GM12875 (cell line): Measurements from ENCODE around the gene SDK1.

Source experiments
- H3K4me3 ChIP-seq: one replicate; pipeline ENCODE4 v1.5.1; 2011; ENCODE audit warnings: low read depth, low read length, control low read depth
- TF ChIP-seq, protein P1 (sequence below): IDR thresholded peaks from 2 replicates; pipeline ENCODE4 v1.5.1; 2011; ENCODE audit warnings: low read depth, mild to moderate bottlenecking, control low read depth, inconsistent platforms, low read length, moderate library complexity, borderline replicate concordance; ENCODE audit not compliant: insufficient read depth

SDK1 gene

DNA sequence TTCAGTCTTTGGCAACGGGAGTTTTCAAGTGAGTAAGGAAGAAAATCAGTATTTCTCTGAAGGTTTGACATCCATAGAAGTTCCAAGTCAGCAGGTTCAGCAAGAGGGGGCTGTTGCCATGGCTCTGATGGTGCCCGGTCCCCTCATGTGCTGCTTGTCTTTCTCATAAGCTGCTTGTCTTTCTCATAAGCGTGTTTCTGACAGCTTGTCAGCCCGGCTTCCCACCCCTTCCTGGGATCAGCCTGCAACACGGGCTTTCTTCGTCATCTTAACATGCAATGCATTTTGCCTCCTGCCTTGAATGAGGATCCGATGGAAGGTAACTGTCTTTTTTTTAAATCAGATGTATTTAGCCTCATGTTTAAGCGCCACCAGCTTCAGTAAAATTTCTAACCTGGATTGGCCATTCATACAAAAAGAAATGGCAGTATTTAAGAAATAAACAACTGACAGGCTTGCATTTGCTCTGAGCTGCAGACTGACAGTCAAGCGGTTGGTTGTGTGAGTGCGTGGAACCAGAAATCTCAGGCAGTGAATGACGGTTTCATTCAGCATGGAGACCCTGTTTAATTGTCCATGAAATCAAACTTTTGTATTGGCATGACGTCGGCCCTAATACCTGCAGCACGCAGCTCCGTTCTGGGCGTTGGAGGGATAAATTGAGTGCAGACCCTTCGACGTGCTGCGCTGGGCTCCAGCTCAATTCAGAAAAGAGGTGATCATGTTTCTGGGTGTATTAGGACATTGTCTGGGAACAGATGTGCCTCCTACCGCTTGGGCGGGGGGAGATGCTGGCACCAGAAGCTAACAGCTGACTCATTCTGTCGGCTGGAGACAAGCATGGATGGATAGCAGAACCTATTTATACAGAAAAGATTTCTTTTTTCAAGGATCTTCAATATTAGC lies 926.3 kb downstream of the SDK1 start:
- TF ChIP-seq, protein P1, sequence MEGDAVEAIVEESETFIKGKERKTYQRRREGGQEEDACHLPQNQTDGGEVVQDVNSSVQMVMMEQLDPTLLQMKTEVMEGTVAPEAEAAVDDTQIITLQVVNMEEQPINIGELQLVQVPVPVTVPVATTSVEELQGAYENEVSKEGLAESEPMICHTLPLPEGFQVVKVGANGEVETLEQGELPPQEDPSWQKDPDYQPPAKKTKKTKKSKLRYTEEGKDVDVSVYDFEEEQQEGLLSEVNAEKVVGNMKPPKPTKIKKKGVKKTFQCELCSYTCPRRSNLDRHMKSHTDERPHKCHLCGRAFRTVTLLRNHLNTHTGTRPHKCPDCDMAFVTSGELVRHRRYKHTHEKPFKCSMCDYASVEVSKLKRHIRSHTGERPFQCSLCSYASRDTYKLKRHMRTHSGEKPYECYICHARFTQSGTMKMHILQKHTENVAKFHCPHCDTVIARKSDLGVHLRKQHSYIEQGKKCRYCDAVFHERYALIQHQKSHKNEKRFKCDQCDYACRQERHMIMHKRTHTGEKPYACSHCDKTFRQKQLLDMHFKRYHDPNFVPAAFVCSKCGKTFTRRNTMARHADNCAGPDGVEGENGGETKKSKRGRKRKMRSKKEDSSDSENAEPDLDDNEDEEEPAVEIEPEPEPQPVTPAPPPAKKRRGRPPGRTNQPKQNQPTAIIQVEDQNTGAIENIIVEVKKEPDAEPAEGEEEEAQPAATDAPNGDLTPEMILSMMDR: no peak
- H3K4me3 ChIP-seq: no peak overlapping the region

DNA sequence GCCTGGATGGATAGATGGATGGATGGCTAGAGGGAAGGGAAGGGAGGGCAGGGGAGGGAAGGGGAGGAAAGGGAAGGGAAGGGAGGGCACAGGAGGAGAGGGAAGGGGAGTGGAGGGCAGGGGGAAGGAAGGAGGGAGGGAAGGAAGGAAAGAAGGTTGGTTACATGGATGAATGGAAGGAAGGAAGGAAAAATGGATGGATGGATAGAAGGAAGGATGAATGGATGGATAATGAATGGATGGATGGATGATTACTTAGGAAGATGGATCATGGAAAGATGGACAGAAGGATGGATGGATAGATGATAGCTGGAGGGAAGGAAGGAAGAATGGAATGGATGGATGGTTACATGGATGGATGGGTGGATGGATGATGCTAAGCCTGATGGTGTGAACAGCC lies 929.3 kb downstream of the SDK1 start:
- H3K4me3 ChIP-seq: no peak overlapping the region
- TF ChIP-seq, protein P1: no peak

DNA sequence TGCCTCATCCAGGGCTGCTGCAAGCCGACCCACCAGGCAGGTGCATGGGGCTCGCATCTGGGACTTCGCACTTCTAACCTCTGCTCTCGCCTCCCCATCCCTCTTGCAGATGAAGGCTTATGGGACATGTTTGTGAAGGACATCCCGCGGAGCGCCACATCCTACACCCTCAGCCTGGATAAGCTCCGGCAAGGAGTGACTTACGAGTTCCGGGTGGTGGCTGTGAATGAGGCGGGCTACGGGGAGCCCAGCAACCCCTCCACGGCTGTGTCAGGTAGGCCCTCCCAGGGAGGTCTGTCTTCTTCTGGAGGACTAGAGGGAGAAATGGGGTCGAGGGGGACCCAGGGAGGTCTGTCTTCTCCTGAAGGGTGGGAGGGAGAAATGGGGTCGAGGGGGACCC lies 932.1 kb downstream of the SDK1 start:
- TF ChIP-seq, protein P1: no peak
- H3K4me3 ChIP-seq: no peak overlapping the region

DNA sequence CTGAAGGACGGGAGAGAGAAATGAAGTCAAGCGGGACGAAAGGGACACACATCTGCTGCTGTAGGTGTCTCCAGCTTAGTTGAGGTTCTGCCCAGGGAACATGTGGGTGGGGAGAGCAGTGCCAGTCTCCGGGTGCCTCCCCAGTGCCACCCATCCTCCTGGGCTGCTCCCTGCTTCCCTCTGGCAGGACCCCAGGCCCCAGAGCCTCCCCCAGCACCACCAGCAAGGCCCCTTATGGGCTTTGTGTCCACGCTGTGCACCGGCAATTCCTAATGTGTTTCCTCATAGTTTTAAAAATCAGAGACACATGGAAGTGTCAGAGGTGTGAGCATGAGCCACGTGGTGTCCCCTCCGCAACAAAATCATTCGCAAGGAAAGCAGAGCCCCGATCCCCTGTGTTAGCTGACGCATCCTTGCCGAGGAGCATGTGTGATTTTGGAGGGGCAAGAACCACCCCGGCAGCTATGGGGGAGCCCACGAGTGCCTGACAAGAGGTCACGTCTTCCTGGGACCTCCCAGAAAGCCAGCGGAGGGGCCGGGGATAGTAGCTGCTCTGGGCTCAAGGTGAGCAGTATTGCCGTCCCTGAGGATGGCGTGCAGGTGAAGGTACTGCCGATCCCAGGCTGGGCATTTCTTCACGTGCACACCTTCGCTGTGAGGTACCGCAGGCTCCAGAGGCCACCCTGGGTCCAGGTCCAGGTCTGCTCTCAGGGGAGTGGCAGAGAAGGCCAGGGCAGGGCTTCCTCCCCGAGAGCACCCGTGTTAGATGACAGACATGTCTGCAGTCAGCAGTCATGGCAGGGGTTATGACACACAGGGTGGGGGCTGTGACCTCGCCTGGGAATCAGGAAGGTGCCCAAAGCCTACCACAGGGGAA lies 932.8 kb downstream of the SDK1 start:
- no peak overlapping the region for H3K4me3 ChIP-seq
- TF ChIP-seq, protein P1: no peak

DNA sequence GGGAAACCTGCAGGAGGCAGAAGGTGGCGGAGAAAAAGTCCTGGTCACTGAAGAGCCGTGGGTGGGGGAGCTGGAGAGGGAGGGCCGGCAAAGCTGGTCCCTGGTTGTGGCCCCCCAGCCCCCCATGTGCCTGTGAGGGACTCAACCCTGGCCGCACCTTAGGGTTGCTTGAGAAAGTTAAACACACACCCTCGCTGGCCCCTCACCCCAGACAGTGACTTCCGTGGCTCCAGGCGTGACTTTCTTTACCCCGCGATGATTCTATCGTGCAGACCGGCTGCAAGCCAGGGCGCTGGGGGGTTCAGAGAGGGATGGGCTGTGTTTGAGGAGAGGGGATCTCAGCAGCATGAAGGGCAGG lies 933.4 kb downstream of the SDK1 start:
- no peak overlapping the region for H3K4me3 ChIP-seq
- TF ChIP-seq, protein P1: no peak

DNA sequence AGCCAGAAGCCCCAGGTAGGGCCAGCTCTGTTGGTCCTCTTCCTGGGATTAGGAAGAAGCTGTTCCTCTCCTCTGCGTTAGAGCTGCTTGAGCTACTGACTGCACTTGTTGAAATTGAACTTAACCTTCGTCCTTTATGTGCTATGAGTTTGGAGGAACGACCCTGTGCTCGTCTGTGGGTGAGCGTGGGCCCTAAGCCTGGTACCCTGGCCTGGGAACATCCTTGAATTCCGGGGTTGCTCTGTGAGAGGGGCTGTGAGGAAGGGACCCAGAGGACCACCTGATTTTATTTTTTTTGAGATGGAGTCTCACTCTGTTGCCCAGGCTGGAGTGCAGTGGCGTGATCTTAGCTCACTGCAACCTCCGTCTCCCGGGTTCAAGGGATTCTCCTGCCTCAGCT lies 933.8 kb downstream of the SDK1 start:
- TF ChIP-seq, protein P1: no peak
- no peak overlapping the region for H3K4me3 ChIP-seq
